ENCODE results near the gene ENOX1. TPM values are rescaled to one million over a fixed set of nuclear protein-coding genes. Genes with fewer than 3 reads are reported as not detected.

Gene ENOX1
- polyA plus RNA-seq, 1 donor (not counting 4 experiments of a cell fraction or from before 2014, with no cell fraction given): 1.1 TPM

DNA sequence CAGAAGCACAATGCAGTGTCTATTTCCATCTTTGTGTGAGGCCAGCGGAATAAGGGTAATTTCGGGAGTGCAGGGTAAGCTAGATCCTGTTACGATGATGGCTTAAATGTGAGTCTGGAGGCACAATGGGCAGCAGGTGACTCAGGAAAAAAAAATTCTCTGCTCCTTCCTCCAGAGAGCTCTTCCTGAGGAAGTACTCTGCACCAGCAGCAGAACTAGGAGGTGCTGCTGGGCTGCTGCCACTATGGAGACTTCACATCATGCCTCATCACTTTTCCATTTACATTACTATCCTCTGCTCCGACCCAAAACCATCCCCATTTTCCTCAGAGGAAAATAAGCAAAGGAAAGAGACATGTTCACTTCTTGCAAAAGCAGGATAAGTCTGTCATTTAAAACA, 481.4 kb downstream of the ENOX1 start:
- Histone ChIP-seq H3K9me1 (ENCODE audit: control insufficient read depth, extremely low read depth, insufficient read depth, low read length) (no peaks in the 10 kb centered on the region), H3K4me2 (ENCODE audit: control insufficient read depth, extremely low read depth, insufficient read depth, low read depth, low read length) (no peak overlapping the region), H3K36me3 (ENCODE audit: control insufficient read depth in 2 of 2, extremely low read depth in 1 of 2, insufficient read depth in 2 of 2, low read length in 2 of 2) (no peaks in the 10 kb centered on the region), H3K27ac (ENCODE audit: control insufficient read depth, insufficient read depth, low read length) (no peak overlapping the region), H3K9me3 (ENCODE audit: control insufficient read depth, low read depth, low read length) (no peaks in the 10 kb centered on the region), H3K79me2 (ENCODE audit: control insufficient read depth, insufficient read depth, low read length) (no peaks in the 10 kb centered on the region), H3K4me3 (ENCODE audit: control insufficient read depth in 2 of 3, extremely low read depth in 1 of 3, insufficient read depth in 2 of 3, low read depth in 1 of 3, low read length in 3 of 3) (no peak overlapping the region), H3K27me3 (ENCODE audit: control insufficient read depth, extremely low read depth, insufficient read depth, low read length) (no peaks in the 10 kb centered on the region), H2AFZ (ENCODE audit: control insufficient read depth, low read length) (no peak overlapping the region), H4K20me1 (ENCODE audit: control insufficient read depth, extremely low read depth, insufficient read depth, low read length) (no peaks in the 10 kb centered on the region), H3K9ac (ENCODE audit: control insufficient read depth, extremely low read depth, insufficient read depth, low read length) (no peak overlapping the region), H3K4me1 (ENCODE audit: control insufficient read depth, extremely low read depth, insufficient read depth, low read length) (peaks cover 9% of the 10 kb centered on the region)
- no peak for DNase-seq (ENCODE audit: low read depth, low spot score)
- peak; percentile 72 for FAIRE-seq
- TF ChIP-seq, protein P1, sequence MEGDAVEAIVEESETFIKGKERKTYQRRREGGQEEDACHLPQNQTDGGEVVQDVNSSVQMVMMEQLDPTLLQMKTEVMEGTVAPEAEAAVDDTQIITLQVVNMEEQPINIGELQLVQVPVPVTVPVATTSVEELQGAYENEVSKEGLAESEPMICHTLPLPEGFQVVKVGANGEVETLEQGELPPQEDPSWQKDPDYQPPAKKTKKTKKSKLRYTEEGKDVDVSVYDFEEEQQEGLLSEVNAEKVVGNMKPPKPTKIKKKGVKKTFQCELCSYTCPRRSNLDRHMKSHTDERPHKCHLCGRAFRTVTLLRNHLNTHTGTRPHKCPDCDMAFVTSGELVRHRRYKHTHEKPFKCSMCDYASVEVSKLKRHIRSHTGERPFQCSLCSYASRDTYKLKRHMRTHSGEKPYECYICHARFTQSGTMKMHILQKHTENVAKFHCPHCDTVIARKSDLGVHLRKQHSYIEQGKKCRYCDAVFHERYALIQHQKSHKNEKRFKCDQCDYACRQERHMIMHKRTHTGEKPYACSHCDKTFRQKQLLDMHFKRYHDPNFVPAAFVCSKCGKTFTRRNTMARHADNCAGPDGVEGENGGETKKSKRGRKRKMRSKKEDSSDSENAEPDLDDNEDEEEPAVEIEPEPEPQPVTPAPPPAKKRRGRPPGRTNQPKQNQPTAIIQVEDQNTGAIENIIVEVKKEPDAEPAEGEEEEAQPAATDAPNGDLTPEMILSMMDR (optimal IDR thresholded peaks at IDR 0.05 in 1 of 3, IDR thresholded peaks at IDR 0.05 in 1 of 3, conservative IDR thresholded peaks at IDR 0.05 in 1 of 3; ENCODE audit: extremely low read depth in 1 of 3, insufficient read depth in 2 of 3, low read length in 3 of 3): no peak
- no peak for TF ChIP-seq EZH2 (IDR thresholded peaks at IDR 0.05; ENCODE audit: low read length)
- dilution Hi-C loops (cut with MboI; ENCODE audit: extremely low pct_ligation_motif_present, low sequenced_read_pairs): no loop called here

DNA sequence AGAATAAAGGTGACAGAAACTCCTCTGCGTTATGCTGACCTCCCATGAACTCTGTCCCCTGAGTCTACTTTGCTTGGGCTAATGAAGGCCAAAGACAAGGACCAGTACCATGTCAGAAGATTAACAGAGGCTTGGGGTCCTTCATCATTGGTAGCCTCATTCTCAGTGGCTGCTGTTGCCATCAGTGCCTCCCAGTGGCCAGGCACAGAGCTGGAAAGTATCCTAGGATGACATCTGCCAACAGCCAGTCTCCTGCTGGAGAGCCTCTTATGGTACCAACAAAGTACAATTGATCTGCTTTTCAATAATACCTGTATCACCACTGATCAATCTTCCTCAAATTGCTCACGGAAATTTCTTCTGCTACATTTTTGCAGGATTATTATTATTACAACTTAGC, 481.8 kb downstream of the ENOX1 start:
- H3K9me3 ChIP-seq (ENCODE audit: control insufficient read depth, low read depth, low read length): no peaks in the 10 kb centered on the region
- no peak overlapping the region for H3K27ac ChIP-seq (ENCODE audit: control insufficient read depth, insufficient read depth, low read length)
- no peaks in the 10 kb centered on the region for H4K20me1 ChIP-seq (ENCODE audit: control insufficient read depth, extremely low read depth, insufficient read depth, low read length)
- H3K79me2 ChIP-seq (ENCODE audit: control insufficient read depth, insufficient read depth, low read length): no peaks in the 10 kb centered on the region
- H3K4me1 ChIP-seq (ENCODE audit: control insufficient read depth, extremely low read depth, insufficient read depth, low read length): peaks cover 9% of the 10 kb centered on the region
- H3K9me1 ChIP-seq (ENCODE audit: control insufficient read depth, extremely low read depth, insufficient read depth, low read length): no peaks in the 10 kb centered on the region
- dilution Hi-C loops (cut with MboI; ENCODE audit: extremely low pct_ligation_motif_present, low sequenced_read_pairs): no loop called here
- H3K36me3 ChIP-seq (ENCODE audit: control insufficient read depth in 2 of 2, extremely low read depth in 1 of 2, insufficient read depth in 2 of 2, low read length in 2 of 2): no peaks in the 10 kb centered on the region
- TF ChIP-seq EZH2 (IDR thresholded peaks at IDR 0.05; ENCODE audit: low read length): no peak
- TF ChIP-seq, protein P1 (optimal IDR thresholded peaks at IDR 0.05 in 1 of 3, IDR thresholded peaks at IDR 0.05 in 1 of 3, conservative IDR thresholded peaks at IDR 0.05 in 1 of 3; ENCODE audit: extremely low read depth in 1 of 3, insufficient read depth in 2 of 3, low read length in 3 of 3): peak; percentile 8 to 44 (median 26)
- no peak overlapping the region for H2AFZ ChIP-seq (ENCODE audit: control insufficient read depth, low read length)
- H3K4me3 ChIP-seq (ENCODE audit: control insufficient read depth in 2 of 3, extremely low read depth in 1 of 3, insufficient read depth in 2 of 3, low read depth in 1 of 3, low read length in 3 of 3): no peak overlapping the region
- no peak for DNase-seq (ENCODE audit: low read depth, low spot score)
- H3K4me2 ChIP-seq (ENCODE audit: control insufficient read depth, extremely low read depth, insufficient read depth, low read depth, low read length): no peak overlapping the region
- no peak for FAIRE-seq
- no peaks in the 10 kb centered on the region for H3K27me3 ChIP-seq (ENCODE audit: control insufficient read depth, extremely low read depth, insufficient read depth, low read length)
- H3K9ac ChIP-seq (ENCODE audit: control insufficient read depth, extremely low read depth, insufficient read depth, low read length): no peak overlapping the region

All from keratinocyte (primary cell).